ENCODE results near the gene SEC61B.

Gene SEC61B

DNA sequence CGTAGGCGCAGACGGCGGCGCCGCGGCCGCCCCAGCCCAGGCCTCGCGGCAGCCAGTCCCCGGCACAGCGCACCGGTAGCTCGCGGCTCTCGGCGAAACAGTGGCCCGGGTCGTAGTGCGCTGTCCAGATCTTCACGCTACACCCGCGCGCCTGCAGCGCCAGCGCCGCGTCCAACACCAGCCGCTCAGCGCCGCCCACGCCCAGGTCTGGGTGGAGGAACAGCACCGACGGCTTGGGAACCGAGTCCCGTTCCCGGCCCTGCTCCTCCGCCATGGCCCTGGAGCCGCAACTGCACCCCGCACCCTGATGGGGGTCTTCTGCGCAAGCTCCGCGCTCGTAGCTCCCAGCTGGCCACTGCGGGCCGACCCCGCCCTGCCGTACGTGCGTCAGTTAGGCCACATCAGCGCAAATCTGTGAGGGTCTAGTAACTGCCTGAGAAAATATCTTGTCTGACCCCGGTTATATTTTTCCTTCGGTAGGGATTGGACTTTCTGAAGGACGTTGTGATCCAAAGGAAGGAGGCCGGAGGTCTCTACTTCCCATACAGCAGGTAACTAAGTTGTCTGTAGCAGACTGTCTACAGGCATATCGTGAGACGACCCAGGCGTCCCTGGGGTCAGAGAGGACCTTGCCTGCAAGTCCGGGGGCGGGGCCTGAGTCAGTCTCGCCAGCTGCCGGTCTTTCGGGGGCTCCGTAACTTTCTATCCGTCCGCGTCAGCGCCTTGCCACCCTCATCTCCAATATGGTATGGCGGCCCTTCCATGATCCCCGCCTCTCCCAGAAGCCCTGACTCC is at the start of gene SEC61B, which contains the start of gene ALG2:
Gene SEC61B (plus strand): TSS at position 662 of the 795 bp plus-strand sequence. CDS start 82 bp downstream, at position 744.
Gene ALG2 (minus strand): TSS at position 322 of the 795 bp plus-strand sequence. CDS start 48 bp downstream, at position 274.
- peak; percentile 90 for DNase-seq

DNA sequence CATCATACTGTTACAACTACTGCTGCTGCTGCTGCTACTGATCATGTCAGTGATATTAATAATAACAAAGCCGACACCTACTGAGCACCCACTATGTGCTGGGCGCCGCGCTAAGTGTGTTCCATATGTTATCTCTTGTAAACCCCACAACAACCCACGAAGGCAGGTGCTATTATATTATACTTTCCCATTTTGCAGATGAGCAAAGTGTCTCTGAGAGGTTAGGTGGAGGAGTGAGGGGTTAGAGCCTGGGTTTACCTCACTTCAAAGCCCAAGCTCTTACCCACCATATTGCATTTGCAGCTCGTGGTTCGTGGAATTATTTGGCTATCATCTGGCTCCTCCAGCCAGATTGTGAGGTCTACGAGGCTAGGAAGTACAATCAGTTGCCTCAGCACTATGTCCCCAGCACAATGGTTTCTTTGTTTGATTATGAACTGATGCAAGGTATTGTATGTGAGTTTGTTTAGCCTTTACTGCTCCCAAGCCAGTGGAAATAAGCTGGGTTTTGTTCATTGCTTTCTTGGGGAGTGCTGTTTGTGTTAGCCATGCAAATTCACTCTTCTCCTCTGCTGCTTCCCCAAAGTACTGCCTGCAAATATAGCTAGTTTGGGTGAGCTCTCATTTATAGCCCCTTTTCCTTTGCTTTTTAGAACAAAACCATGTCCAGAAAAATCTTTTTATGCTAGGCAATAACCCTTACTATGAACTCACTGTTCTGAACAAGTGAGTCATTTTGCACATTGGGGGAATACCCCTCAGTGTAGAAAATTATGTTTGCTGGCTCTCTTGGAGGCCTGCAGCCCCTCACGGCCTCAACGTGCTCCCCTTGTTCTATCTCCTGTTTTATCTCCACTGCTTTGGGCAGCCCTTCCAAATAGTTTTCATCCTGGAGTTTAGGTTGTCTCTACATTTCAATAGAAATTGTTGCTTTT is 48.2 kb upstream of the SEC61B start:
- DNase-seq: no peak

DNA sequence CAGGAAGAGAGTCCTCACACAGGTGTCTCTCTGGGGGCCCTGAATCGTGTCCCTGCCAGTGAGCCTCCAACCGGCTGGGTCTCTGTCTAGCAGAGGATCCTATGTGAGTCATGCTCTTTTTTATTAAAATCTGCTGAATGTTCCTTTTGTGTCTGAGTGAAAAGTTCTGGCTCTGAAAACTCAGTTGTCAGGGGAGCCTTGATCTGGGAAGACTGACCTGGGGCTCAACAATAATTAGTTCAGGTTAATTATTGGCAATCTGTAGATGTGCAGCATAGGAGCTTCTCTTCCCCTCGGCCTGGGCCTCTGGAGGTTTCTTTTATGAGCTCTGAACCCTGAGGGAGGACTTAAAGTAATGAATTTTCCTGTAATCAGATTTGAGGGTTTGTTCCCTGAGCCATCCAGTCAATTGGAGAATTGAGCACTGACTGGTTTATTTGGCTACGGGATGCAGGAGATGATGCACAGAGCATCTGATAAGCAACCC is 45.5 kb upstream of the SEC61B start:
- DNase-seq: no peak

DNA sequence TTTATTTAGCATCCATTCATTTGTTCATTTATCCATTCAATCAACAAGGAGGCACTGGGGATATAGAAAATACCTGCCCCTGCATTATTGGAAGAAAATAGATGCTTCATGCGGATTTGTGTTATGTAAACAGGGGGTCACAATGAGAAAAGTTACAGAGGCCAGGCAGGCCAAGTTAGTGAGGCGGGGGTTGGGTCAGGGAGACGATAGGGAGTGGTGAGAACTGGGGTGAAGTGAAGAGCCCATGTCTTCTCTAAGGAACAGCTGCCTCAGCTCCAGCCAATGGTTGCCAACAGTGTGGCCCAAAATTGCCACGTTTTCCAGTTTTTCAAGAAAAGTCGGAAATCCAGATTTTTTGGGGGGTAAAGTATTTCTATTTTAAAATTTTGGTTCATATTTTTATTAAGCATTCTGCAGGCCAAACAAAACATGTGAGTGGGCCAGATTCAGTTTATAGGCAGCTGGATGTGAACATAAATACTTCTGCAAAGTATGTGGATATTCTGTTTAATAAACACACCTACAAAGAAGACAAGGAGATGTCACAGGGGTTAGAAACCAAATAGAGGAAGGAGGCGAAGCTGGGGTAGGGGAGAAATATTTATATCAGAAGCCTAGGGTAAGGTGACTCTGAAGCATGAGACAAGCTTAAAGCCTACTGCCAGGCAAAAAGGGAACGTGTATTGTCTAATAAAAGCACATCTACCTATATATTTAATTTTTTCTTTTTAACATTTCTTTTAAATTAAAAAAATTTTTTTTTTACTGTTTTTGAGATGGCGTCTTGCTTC is 44.3 kb upstream of the SEC61B start:
- DNase-seq: no peak

DNA sequence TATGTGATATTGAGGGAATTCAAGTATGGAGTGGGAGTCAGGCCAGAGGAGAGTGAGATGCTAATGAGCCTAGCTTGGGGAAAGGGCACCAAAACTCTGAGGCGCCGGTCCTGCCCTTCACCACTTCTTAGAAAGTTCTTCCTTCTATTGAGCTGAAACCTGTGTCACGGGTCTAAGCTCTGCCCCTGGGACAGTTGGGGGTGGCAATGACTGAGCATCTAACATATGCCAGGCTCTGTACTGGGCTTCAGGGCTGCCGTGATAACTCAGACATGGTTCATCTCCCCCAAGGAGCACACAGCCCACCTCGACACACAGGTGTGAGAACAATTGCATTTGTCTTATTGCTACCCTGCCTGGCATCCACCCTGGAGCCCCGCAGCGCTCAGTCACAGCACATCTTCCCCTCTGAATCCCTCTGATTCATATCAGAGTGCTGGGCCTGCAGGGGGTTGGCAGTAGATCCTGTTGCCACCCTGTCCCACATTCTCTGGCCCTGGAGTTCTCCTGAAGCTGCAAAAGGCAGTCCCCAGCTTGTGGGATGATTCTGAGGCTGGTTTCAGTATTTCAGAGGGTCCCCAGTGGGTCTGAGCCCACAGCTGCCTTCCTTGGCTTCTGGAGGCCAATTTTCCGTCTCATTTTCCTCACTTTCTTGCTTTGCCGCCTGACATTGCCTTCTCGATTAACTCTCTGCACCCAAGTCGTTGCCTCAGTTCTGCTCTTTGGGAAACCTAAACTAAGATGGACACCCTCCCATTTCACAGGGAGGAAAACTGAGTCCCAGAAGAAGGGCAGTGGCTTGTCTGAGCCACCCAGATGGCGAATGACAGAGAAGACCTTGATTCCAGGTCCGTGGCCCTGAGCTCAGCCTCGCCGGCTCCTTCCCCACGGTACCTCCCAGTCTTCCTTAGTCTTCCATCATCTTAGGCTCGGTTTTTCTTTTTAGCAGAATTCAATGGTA is 42.9 kb upstream of the SEC61B start:
- no peak for DNase-seq

DNA sequence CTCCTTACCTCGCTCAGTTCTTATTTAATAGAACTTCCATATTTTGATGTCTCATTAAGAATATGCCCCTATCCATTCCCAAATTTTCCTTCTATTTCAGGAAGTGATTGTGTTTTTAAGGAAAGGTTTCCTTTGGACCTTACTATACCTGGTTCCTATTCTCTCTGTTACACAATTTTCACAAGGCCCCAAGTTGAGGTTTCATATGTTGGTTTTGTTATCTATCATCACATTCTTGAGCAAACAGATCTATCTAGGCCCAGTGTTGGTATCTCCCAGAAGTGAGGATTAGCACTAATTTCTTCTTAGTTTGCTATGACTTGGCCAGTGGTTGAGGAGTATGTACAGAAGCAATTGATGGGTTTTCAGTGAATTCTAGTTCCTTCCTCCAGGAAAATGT is 41.9 kb upstream of the SEC61B start:
- DNase-seq: no peak

DNA sequence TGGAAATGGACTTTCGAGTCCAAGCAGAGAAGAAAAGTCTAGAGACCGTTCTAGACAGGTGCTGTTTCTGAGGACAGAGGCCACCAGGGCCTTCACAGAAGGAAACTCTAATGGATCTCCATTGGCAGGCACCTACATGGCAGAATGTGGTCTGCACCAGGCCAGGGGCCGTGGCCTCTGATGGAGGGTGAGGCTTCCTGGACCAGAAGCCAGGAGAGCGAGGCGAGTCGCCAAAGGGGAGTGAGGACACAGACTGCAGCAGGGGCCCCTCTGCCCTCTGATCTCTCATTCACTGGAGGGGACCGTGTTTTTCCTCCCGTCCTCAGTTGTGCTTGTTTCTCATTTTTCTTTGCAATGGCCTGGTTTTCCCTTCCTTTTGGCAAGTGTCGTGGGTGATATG is 41.4 kb upstream of the SEC61B start:
- DNase-seq: no peak

DNA sequence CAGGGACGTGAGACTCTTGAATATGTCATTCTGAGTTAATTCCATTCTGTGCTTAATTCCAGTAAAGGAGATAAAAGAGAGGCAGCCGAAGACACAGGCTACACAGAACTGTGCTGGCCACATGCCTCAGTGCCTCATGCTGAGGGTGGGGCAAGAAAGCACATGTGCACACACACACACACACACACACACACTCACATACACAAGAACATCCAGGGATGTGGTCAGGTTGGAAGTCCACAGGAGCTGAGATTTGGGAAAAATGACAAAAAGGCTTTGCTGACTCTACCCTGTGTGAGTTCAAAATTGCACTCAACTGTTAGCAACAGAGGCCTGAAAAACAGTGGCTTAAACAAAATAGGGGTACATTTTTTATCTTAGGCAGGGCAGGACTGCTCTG is 40.9 kb upstream of the SEC61B start:
- no peak for DNase-seq

DNA sequence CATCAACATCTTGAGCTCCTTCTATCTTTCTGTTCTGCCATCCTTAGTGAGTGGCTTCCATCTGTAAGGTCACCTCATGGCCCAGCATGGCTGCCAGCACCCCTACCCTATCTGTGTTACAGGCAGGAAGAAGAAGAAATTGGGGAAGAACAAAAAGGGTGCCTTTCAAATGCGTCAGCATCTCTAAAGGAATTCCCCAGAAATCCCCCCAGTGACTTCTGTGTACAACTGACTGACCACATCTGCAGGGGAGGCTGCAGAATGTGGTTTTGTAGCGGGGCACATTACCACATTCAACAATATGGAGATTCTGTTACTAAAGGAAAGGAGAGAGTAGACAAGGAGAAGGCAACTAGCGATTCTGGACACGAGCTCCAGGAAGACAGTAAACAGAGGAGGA is 40.5 kb upstream of the SEC61B start:
- no peak for DNase-seq

DNA sequence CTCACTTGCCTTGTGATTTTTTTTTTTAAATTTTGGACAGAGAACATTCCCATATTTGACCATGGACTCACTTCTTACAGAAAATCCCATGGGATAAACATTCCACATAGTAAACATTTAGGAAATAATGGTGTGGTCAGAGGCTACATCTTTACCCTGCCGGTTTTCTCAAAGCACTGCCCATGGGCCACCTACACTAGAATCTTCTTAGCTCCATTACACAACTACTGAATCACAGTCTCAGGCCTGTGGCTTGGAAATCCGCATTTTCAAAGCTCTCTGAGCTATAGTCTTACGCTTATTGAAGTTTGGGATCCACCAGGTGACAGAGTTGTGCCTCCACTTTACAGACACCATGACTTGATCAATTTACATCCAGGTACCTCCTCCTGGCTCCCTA is 39.7 kb upstream of the SEC61B start:
- no peak for DNase-seq

DNA sequence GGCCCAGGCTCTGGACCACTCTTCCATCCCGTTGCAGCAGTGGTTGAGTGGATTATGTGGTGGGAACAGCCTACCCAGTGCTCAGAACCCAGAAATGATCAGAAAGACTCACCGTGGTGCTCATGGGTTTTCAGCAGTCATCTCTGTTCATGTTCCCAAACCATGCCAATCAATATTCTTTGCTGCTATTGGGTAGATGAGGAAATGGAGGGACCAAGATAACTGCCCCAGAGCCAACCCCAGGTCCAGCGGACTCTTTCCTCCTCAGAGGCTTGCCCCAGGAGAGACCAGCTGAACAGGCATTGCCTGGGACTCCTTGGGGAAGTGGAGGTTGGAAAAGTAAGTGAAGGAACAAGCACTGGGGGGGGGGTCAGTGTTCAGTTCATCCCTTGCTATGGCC is 38.5 kb upstream of the SEC61B start:
- no peak for DNase-seq

DNA sequence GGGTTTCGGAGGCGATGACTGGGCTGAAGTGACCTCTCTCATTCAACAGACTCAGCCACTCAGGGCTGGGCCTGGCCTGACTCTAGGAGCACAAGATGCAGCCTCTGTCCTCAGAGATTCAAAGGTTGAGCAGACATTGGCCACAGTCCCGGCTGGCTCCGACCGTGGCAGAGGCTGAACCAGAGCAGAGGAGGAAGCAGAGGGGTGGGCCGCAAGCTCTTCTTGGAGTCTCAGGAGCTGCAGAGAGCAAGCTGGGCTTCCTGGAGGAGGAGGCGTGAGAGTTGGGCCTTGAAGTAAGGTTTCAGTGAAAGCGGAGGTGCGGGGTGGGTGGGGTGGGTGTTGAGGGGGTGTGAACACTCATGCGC is 38.0 kb upstream of the SEC61B start:
- no peak for DNase-seq

DNA sequence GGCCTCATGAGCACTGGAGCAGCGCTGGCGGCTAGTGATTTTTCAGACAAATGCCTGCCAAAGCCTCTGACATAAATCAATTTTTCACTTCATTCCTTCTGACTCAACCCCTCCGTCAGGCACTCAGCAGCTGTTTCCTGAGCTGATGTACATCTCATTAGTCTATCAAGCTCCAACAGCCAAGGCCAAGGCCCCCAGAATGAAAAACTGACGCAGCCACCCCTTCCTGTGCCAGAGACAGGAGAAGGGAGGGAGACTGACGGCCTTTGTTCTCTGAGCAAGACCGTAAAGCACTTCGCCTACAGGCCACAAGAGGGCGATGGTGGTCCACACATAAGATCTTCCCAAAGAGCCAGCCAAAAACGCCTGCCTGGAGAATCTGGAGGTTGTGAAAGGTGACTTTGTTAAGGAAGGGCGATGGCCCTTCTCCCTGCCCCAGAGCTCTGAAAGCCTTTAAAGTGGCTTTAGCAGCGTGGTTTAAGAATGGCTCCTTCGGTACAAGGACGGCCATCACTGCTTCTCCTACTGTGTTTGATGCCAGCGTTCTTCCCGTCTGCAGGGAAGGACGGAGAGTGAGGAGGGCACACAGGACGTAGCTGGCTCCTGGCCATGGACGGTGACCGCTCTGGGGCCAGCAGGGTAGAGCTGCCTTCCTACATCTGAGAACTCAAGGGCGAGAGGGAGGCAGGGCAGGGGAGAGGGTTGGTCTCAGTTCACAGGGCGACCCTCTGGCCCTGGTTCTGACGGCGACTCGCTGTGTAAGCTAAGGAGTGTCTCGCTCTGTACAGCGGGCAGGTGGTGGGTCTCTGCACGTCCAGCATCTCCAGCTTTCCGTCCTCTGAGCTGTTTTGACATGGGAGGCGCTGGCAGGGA is 37.4 kb upstream of the SEC61B start:
- peak; percentile 69 for DNase-seq

DNA sequence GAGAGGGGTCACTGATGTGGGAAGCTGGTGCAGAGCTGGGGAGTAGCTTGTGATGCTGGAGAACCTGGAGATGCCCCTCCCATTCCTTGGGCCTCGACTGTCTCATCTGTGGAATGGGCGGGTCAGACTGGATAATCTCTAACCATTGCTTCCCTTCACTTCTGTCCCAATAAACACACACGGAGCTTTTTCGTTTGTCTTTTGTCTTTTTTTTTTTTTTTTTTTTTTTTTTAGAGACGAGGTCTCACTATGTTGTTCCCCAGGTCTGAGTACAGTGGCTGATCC is 36.8 kb upstream of the SEC61B start:
- DNase-seq: no peak

DNA sequence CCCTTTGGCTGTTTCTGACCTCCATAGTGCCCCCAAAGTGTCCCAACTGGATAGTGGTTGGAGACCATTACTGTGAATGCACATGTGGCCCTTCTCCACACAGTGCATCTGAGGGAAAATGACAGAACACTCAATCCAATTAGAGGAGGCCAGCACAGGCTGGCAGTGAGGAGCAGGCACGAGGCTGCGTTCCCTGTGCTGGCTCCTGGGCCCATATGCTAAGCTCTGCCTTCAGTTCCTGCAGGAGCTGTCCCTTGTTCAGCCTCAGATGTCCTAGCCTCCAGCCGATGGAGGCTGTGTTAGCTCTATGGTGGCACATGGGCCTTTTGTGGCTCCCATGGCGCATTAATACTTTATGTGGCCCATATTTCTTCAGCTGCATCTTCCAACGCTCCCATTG is 36.1 kb upstream of the SEC61B start:
- no peak for DNase-seq

DNA sequence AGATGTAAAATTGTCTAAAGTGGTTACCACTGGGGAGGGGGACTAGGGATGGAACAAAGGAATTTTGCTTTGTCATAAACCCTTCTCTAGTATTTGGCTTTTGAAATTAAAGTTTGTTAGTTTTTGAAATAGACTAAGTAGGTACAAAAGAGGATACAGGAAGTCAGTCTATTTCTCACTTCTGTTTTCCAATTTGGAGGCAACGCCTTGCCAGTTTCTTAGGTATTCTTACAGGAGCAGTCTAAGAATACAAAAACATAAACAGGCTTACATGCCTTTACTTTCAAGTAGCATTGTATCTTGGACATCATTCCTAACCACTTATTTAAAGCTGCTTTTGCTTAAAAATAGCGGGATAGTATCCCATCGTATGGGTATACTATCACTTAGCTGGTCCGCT is 34.8 kb upstream of the SEC61B start:
- DNase-seq: no peak

DNA sequence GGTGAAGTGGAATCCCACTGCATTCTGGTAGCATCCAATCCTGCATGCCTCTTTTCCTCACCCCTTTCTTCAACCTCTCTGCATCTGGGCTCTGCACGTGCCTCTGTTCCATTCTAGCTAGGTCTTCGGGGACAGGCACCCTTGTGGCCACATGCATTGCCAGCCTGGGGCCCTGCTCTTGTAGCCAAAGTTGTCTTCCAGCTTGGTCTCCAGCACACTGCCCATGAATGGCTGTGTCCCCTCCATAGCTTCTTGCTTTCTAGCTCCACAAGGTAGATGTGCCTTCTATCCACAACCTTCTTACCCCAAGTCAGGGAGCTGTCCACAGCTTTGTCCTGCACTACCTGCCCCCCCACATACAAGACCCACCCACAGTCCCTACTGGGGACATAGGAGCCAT is 32.9 kb upstream of the SEC61B start:
- no peak for DNase-seq

DNA sequence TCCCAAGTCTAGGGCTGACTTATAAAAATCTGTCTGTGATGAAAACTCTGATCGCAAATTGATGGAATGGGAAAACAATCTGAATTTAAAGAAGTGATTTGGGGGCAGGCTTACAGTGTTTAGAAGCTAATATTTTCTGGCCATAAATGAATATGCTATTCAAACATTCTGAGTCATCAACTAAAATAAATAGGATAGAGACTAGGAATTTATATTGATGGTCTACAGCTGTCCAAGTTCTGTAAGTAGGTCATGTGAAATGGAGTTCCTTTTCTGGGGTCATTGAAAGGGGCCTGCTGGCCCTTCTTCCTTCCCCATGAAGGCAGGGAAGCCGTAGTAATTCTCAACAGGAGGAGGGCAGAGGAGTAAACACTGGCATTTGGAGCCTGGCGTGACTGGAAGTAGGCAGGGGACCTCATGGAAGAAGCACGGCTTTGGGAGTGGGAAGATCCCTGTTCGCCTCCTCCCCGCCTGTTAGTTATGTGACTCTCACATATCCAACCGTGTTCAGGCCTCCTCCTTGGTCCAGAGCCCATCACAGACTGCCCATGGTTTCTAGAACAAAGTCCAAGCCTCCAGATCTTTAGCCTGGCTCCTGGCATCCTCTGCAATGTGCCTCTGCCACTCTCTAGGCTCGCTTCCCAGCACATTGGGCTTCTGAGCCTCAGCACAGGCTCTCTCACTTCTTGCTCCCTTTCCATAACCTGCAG is 32.0 kb upstream of the SEC61B start:
- no peak for DNase-seq

DNA sequence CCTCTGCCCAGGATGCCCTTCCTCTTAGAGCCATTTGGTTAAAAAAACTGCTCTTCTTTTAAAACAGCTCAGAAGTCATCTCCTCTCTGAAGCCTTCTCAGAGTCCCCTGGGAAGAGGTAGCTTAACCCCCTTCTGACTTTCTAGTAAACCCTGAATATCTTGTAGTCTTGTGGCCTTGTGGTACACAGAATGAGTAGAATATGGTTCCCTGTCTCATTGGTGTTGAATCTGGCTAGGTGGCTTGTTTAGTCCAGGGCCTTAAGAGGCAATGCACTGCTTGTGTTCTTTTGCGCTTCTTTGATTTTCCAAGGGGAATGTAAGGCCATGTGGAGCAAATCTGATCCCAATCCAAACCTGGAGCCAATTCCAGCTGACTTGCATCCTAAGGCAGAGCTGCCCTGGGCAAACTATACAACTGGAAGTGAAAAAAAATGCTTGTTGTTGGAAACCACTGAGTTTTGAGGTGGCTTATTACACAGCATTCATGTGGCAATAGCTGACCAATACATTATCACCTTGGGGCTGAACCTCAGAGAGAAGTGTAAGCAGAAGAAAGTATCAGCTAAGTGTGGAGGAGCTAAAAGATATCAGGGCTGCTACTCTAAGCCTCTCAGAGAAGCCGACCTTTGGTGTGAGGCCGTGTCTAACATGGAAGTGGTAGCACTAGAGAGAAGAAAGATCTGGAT is 31.3 kb upstream of the SEC61B start:
- DNase-seq: no peak

Measured in activated CD4-positive, CD25-positive, alpha-beta regulatory T cell treated with anti-CD3 and anti-CD28 coated beads, Interleukin-2, amount 50 U/mL, for 72 hours (primary cell).